ENCODE data around the gene ARHGEF12. TPM values are rescaled to one million over a fixed set of nuclear protein-coding genes. Genes with fewer than 3 reads are reported as not detected.

ARHGEF12 gene
- total RNA-seq, 1 experiment from 2014 or later, result 29.4 TPM

DNA sequence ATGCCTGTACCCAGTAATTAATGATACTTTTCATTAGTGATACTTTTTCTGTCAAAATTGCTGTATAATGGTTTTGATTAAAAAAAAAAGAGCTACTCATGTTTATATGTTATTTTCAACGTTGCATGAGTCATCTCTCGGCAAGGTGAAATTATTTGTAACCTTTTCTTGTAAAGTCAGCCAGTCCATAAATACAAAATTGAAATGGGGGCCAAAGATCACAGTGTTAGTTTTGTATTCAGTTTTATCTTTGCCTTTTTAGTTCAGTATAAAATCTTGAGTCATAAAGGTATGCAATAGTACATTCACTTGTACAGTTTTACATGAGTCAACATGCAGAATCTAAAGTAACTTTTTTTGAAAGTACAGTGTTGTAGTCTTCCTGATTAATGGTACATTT, 4.3 kb downstream of the ARHGEF12 start:
- DNase-seq (ENCODE audit: low spot score), result no peak

DNA sequence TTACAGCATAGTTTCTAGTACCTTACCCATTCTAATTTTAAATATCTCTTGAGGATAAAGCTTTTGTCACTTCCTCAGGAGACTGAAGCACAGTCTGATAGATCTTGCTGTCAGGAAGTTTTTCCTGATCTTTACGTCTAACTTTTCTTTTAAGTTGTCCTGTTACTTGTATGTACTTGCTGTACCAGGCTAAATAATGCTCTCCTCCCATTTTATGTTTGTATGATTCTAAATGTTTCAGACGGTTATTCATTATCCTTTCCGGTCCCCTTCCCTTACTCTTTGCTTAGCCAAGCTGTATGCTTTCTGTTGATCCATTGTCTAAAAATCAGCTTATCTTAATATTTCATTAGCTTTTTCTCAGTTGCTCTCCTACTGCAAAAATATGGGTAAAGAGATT, 6.0 kb downstream of the ARHGEF12 start:
- DNase-seq (ENCODE audit: low spot score), result no peak

DNA sequence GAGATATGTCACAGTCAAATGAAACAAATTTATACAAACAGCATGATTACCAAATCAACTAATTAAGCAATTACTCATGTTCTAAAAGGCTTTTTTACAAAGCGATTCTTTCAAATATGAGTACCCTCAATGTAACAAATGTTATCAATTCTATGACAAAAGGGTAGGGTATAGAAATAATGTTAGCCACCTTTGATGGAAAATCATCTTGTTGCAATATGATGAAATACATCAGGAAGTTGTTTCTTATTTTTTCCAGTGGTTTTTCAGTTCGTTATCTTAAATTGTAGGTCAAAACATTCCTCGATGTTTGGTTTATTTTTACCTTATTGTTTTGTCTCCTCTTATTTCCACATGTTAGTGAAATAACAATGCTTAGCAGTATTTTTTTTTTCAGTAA, 6.5 kb downstream of the ARHGEF12 start:
- DNase-seq (ENCODE audit: low spot score), result no peak

DNA sequence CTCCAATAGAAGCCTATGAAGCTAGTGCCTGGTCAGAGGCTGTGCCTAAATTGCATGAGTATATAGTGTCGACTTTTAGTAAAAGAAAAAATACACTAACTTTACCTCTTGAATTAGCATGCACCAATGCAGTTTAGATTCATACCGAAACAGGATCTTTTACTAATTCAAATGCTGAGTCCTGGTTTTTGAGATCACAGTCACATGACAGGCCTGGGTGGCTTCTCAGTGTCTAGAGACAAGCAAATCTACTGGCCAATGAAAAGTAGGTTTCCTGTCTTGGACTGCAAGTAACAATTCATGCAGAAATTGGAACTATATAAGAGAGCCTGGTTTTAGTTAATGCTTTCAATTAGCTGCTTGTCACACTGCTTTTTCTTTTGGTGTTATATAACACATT, 7.2 kb downstream of the ARHGEF12 start:
- DNase-seq (ENCODE audit: low spot score), result no peak

DNA sequence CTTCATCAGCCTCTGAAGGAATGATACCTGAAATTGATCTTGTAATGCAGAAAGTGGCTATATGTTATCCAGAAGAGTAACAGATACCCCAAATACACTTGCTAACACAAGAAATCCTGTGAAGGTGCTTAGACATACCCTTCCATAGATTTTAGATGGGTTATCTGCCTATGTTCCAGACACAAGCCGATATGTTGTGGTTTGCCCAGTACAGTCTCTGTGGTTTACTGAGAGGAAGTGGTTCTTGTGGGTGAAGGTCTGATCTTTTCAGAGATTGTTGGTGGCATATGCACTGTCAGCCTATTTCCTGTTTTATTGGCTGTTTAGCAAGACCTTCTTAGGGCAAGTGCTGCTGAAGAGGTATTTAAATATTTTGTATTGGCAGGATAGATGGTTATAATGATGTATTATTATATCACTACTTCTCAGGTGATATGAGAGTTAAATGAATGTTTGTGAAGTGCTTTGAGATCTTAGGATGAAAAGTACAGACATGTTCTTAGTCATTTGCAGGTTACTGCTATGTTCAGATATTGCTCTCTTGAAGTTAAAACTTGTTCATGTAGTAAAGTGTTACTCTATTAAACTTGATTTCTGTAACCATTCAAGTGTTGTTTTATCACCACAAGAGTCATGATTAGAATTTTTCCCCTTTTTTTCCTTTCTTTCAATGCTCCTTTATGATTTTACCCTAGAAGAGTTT, 8.2 kb downstream of the ARHGEF12 start:
- DNase-seq (ENCODE audit: low spot score), result peak; percentile 59

DNA sequence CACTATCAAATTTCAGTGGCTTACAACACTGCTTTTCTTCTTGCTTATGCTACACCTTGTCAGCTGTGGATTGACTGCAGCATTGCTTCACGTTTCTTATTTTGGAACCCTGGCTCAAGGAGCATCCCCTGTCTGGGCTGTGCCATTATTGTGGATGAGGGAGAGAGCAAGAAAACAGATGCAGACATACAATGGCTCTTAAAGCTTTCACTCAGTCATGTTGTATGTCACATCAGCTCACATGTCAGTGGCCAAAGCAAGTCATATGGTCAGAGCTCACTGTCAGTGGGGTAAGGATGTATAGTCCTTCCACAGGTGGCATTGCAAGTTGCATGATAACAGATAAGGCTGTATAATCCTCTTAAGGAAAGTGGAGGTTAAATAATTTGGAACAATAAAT, 10.0 kb downstream of the ARHGEF12 start:
- DNase-seq (ENCODE audit: low spot score), result no peak

DNA sequence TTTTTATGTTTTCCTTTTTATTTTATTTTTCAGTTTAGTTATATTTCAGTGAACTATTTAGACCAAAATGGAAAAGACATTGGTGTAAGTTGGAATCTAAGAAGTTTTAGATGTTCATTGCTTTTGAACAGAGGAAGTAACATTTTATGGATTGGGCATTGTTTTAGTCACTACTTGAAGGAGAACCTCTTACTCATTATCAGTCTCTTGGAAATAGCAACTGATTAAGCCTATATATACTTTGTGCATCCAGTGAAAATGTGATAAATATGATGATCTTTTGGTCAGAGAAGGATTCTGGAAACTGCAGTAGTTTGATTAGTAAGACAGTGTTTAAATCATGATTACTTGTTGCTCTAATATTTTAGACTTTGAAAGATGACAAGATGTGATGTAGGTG, 14.4 kb downstream of the ARHGEF12 start:
- DNase-seq (ENCODE audit: low spot score), result no peak

DNA sequence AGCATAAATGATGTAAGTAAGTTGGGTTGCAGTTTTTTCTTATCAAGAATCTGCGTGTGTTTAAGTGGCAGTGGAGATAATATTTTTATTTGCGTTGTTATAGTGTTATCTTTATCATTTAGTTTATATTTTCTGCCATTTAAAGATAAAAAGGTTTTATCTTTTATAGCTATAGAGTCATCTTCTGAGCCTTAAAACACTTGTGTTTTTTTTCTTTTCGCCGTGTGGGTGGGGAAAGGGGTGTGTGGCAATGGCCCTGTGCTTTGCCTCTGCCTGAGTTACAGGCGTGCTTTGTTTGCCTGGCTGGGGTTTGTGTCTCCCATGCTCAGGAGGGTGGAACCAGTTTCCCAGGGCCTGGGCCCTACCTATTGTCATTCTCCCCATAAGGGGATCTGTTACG, 16.2 kb downstream of the ARHGEF12 start:
- no peak for DNase-seq (ENCODE audit: low spot score)

DNA sequence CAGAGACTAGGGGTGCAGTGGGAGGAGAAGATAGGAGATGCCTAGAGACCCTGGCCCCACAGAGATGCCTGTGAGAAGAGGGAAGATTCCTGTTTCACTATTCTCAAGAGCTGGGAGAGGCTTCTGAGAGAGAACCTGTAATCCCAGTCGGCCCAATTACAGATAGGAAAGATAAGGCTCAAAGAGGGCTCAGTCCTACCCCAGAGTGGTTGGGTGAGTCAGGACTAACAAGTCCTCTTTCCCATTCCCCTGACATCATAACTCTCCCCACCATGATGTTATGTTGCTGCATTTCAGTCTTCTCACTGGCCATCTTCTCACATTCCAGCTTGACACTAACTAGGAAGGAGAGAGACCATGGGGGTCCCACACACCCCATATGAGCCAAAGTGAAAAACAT, 17.9 kb downstream of the ARHGEF12 start:
- DNase-seq (ENCODE audit: low spot score), result no peak

DNA sequence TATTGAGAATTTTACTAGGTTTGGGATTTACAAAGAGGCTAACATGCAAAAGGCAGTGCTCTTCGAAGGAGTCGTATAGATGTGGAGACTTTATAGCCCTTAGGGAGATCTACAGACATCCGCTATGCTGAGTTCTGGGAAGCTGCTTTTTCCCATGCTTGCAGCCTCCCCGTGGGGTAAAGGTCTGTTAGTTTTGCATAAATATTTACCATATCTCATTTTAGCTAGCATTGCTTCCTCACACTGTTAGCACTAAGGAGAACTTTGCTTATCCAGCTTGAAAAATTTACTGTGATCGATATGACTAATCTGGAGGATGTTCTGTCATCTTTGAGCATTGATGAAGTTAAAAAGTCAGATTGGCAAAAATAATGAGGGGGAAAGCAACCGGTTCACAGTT, 18.6 kb downstream of the ARHGEF12 start:
- no peak for DNase-seq (ENCODE audit: low spot score)

DNA sequence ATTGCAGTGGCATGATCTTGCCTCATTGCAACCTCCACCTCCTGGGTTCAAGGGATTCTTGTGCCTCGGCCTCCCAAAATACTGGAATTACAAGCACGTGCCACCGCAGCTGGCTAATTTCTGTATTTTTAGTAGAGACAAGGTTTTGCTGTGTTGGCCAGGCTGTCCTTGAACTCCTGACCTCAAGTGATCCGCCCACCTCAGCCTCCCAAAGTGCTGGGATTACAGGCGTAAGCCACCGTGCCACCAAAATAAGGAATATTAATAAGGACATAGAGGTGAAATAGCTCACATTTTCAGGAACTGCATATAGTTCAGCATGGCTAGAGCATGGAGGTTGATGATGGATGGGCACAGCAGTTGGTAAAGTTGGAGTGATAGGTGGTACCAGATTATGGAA, 21.4 kb downstream of the ARHGEF12 start:
- DNase-seq (ENCODE audit: low spot score), result no peak

DNA sequence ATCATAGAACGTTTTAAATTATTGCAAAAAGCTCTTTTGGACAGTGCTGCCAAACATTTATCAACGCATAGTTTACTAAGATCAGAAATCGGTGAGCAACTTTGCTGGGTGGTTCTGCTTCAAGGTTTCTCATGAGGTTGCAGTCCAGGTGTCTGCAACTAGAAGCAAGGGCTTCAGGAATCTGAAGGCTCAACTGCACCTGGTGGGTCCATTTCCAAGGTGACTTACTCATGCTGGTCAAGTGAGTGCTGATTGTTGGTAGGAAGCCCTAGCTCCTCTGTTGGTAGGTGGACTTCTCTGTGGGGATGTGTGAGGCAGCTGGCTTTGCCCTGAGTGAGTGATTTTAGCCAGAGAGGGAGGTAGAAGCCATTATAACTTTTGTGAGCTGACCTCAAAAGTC, 22.5 kb downstream of the ARHGEF12 start:
- no peak for DNase-seq (ENCODE audit: low spot score)

DNA sequence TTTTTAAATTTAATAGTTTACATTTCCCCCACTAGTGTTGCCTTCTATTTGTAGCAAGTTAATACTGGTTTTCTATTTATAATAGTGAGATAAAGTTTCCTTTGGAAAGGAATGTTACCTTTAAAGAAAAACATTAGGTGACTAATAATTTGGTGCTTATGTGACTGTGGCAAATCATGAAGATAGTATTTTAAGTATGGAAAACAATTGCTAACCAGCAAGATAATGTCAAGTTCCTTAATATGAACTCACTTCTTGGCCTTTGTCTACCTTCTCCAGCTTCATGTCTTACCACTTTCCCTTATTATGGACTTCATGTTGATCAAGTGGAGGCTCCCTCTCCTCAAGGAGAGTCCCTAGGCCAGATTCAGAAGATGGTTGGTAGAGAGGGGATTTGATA, 27.2 kb downstream of the ARHGEF12 start:
- DNase-seq (ENCODE audit: low spot score), result no peak

DNA sequence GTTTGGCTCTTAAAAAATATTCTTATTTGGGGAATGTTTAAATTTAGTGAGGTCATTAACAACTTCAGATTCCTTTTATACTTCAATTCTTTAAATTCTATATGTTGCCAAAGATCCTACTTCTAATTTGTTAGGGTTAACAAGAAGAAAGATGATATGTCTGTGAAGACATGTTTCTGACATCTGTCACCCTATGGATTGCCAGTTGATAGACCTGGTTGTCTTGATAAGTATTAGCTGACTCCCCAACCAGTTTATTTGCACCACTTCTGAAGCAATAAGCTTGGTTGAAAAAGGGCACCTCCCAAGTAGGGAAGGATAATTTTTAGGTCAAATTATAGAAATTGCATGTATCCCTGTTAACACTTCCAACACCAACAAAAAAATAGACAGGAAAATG, 29.3 kb downstream of the ARHGEF12 start:
- DNase-seq (ENCODE audit: low spot score), result no peak

DNA sequence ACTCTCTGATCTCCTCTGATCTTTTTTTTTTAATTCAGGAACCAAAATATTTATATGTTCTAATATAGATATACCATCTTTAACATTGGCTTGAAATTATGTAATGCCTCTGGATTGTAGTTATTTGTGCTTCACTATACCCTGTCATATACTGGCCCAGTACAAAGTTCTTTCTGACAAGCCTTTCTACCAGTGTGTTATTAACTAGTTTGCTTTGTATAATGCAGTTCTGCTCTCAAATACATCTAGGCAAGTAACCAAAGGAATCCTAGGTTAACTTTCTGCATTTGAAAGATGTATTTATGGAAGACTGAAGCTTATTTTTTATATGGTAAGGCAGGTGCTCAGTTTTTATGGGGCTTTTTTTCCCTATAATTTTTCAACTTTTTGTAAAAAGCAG, 36.1 kb downstream of the ARHGEF12 start:
- DNase-seq (ENCODE audit: low spot score), result no peak

DNA sequence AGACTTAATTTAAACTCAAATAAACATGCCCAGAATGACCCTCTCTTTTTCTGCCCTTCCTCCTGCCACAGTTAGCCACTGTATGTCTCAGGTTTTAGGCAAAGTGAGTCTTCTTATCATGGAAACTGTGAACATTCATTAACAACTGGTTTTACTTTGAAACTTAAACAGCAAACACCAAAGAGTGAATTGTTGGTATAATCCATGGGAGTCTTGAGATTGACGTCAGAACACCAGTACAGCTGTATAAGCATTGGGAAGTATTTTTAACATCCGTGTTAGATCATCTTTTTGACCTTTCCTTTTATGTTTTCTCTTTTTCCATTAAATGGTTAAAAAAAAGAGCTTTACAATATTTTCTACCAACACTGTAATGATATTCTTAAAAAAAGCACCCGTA, 38.9 kb downstream of the ARHGEF12 start:
- DNase-seq (ENCODE audit: low spot score), result no peak

DNA sequence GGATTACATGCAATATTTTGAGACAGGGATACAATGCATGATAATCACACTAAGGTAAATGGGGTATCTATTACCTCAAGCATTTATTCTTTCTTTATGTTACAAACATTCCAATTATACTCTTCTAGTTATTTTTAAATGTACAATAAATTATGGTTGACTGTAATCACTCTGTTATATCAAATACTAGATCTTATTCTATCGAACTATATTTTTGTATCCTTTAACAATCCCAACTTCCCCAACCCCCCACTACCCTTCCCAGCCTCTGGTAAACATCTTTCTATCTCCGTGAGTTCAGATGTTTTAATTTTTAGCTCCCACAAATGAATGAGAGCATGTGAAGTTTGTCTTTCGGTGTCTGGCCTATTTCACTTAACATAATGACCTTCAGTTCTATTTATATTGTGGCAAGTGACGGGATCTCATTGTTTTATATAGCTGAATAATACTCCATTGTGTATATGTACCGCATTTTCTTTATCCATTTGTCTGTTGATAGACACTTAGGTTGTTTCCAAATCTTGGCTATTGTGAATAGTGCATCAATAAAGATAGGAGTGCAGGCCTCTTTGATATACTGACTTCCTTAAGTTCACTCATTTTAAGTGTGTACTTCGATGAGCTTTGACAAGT, 40.5 kb downstream of the ARHGEF12 start:
- DNase-seq (ENCODE audit: low spot score), result no peak

DNA sequence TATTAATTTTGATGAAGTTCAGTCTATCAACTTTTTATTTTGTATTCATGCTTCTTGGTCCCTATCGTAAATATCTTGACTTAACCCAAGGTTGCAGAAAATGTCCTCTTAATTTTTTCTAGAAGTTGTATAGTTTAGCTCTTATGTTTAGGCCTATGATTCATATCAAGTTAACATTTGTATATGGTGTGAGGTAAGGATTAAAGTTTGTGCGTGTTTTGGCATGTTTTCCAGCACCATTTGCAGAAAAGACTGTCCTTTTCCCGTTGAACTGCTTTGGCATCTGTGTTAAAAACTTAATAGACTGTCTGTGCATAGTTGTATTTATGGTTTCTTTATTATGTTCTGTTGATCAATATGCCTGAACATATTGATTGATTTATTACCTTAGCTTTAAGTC, 42.3 kb downstream of the ARHGEF12 start:
- DNase-seq (ENCODE audit: low spot score), result no peak

DNA sequence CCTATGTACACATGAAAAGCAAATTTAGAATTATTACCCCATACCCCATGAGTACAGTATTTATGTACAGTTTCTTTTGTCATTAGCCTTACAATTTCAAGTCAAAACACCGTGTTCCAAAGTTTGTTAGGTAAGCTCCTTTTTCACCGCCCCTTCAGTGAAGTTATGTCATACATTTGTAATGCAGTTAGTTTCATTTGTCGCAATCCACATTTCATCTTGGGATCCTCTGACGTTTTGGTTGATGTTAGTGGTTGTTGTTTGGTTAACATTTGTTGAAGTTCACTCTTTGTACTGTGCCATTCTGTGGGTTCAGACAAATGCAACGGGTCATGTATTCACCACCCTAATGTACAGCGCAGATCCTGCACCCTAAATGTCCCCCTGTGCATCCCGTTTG, 45.2 kb downstream of the ARHGEF12 start:
- no peak for DNase-seq (ENCODE audit: low spot score)

DNA sequence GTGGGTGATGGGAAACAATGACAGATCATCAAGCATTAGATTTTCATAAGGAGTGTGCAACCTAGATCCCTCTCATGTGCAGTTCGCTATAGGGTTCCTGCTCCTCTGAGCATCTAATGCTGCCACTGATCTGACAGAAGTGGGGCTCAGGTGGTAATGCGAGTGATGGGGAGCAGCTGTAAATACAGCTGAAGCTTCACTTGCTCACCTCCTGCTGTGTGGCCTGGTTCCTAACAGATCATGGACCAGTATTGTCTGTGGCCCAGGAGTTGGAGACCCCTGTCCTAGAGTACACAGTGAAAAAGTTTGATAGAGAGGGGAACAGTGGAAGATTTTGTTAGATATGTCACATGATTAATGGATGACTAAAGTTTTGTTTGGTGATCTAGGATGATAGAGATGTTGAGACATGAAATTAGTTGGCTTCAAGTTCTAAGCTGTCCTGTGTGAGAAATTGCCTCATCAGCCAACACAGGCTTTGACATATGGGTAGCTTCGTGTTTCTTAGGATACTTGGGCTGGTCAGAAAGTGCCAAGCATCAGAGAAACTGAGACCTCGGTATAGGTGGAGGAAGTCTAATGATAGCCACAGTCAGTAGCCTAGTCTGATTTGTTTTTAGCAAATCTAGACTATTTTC, 47.4 kb downstream of the ARHGEF12 start:
- no peak for DNase-seq (ENCODE audit: low spot score)

DNA sequence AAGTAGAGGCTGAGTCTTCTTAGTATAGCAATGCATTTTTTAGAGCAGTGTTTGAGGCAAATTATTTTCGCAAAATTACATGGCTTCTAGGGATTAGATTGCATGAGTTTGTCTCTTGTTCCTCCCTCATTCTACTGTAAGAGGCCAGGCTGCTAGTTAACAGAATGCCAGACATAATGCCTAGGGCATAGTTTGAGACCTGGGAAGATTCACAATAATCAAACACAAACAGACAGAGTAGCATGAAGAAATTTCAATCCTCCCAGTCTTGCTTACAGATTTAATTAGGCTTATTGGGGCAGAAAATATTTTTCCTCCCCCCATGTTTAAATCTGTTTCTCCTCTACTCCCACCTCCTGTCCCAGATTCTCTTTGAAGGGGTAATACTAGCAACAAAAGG, 48.3 kb downstream of the ARHGEF12 start:
- DNase-seq (ENCODE audit: low spot score), result no peak

DNA sequence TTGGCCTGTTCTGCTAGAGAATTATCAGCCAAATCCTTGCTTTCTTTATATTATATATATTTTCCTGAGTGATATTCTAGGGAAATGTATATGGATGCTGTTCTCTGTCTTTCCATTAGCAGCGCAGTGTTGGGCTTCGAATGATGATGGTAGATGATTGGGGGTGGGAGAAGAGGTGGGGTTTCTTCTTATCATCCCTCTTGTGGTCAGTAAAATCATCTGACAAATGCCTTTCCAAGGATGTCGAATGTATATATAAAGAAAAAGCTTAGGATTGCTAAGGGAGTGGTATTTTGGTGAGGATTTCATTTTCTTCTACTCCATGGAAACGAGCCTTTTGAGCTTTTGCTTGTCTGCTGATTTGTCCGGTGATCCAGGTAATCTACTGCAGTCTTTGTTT, 48.9 kb downstream of the ARHGEF12 start:
- DNase-seq (ENCODE audit: low spot score), result peak; percentile 8

DNA sequence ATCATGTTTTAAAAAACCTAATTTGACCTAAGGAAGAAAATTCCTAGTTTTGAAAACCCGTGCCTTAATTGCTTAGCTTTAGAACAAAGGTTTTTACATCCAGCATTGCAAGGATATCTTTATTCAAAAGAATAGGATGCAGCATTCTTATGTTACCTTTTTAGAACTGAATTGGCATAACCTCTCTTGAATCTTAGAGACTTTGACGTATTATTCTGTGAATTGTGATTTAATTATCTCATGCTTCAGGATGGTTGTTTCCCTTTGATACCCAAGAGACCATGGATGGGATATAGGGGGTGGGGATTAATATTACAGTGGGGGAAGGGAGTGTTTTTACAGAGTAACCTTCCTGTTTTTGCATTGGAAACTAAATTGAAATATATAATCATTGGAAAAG, 49.4 kb downstream of the ARHGEF12 start:
- no peak for DNase-seq (ENCODE audit: low spot score)

Measured in A172 (cell line).